ENCODE results near the gene IQCE.

GRCh38 chr7:2608921-2609411 lies 50.2 kb downstream of the IQCE start:
- TF ChIP-seq FOSL1 (IDR thresholded peaks at IDR 0.05; ENCODE audit: low read depth) = no peak
- no peak for TF ChIP-seq EGR1 (IDR thresholded peaks at IDR 0.05; ENCODE audit: low read depth)
- TF ChIP-seq RAD21 (IDR thresholded peaks at IDR 0.05; ENCODE audit: low read depth) = no peak
- TF ChIP-seq ELF1 (IDR thresholded peaks at IDR 0.05; ENCODE audit: borderline replicate concordance, low read depth) = no peak
- no peak for TF ChIP-seq POLR2AphosphoS5 (IDR thresholded peaks at IDR 0.05; ENCODE audit: low read depth, low read length)
- TF ChIP-seq CTCF (IDR thresholded peaks at IDR 0.05 in 2 of 3, conservative IDR thresholded peaks at IDR 0.05 in 1 of 3; ENCODE audit: borderline replicate concordance in 1 of 3, insufficient read depth in 1 of 3, low read depth in 2 of 3, low read length in 2 of 3) = peak in 2 of 3 experiments; percentile 50 to 52; a peak in 4 of 6 replicates
- TF ChIP-seq POLR2A (IDR thresholded peaks at IDR 0.05; ENCODE audit: borderline replicate concordance, extremely low read depth, insufficient read depth, insufficient read length) = no peak
- TF ChIP-seq EZH2phosphoT487 (IDR thresholded peaks at IDR 0.05; ENCODE audit: borderline replicate concordance) = no peak
- no peak for TF ChIP-seq SIN3A (IDR thresholded peaks at IDR 0.05; ENCODE audit: low read depth)
- TF ChIP-seq EZH2 (IDR thresholded peaks at IDR 0.05) = no peak
- no peak for TF ChIP-seq YY1 (IDR thresholded peaks at IDR 0.05; ENCODE audit: extremely low read depth, insufficient replicate concordance, low read depth, low read length)
- TF ChIP-seq CBX3 (IDR thresholded peaks at IDR 0.05; ENCODE audit: low read depth) = no peak
